Neural cell (in vitro differentiated cells): ENCODE data around the gene CCDC88A. TPM values are rescaled to one million over a fixed set of nuclear protein-coding genes. Genes with fewer than 3 reads are reported as not detected.

ENCODE experiments used
- H2AFZ ChIP-seq: fragments of 200-600, 300-800 bp; sonication (generic), shearing (Covaris generic); 2 replicates; pipeline ENCODE4 v1.6.0; 2014; ENCODE audit warnings: low read depth, mild to moderate bottlenecking, antibody characterized with exemption, low read length, moderate library complexity
- H3F3A ChIP-seq: fragments of 200-600 bp; shearing (Covaris generic); 2 replicates; pipeline ENCODE4 v1.6.1; 2016; ENCODE audit warnings: mild to moderate bottlenecking, moderate library complexity, mixed read lengths, antibody characterized with exemption, low read length; ENCODE audit not compliant: insufficient read depth, poor library complexity, severe bottlenecking
- H3K27ac ChIP-seq: fragments of 200-600, 300-800 bp; sonication (generic), shearing (Covaris generic); 2 replicates; pipeline ENCODE4 v1.5.1; 2014; ENCODE audit warnings: mild to moderate bottlenecking, low read length, moderate library complexity
- H3K27me3 ChIP-seq: fragments of 300-800, 200-600 bp; sonication (generic), shearing (Covaris generic); 2 replicates; pipeline ENCODE4 v1.6.0; 2014; ENCODE audit warnings: mild to moderate bottlenecking, low read depth, low read length, moderate library complexity; ENCODE audit not compliant: insufficient read depth
- H3K36me3 ChIP-seq: fragments of 300-800, 200-600 bp; sonication (generic), shearing (Covaris generic); 2 replicates; pipeline ENCODE4 v1.5.1; 2014; ENCODE audit warnings: mild to moderate bottlenecking, antibody characterized with exemption, low read length, moderate library complexity; ENCODE audit not compliant: insufficient read depth
- H3K4me2 ChIP-seq: fragments of 300-800, 200-600 bp; sonication (generic), shearing (Covaris generic); 2 replicates; pipeline ENCODE4 v1.6.0; 2014; ENCODE audit warnings: mild to moderate bottlenecking, low read length
- H3K4me3 ChIP-seq: fragments of 300-800, 200-600 bp; sonication (generic), shearing (Covaris generic); 2 replicates; pipeline ENCODE4 v1.5.1; 2014; ENCODE audit warnings: mild to moderate bottlenecking, low read length, moderate library complexity
- H3K79me2 ChIP-seq: fragments of 200-600 bp; shearing (Covaris generic); replicated peaks from 2 replicates; pipeline ENCODE4 v1.6.0; 2014; ENCODE audit warnings: mild to moderate bottlenecking, low read length, moderate library complexity; ENCODE audit not compliant: insufficient read depth
- H3K9ac ChIP-seq: fragments of 300-800, 200-600 bp; sonication (generic), shearing (Covaris generic); 2 replicates; pipeline ENCODE4 v1.6.1; 2016; ENCODE audit warnings: mild to moderate bottlenecking, low read length, mixed read lengths
- H3K9me2 ChIP-seq: fragments of 200-600 bp; shearing (Covaris generic); 2 replicates; pipeline ENCODE4 v1.6.1; 2016; ENCODE audit warnings: mild to moderate bottlenecking, low read length, mixed read lengths; ENCODE audit not compliant: insufficient read depth
- H3K9me3 ChIP-seq: fragments of 200-600, 300-800 bp; sonication (generic), shearing (Covaris generic); 2 replicates; pipeline ENCODE4 v1.6.1; 2016; ENCODE audit warnings: mild to moderate bottlenecking, mixed run types, low read length, moderate library complexity, mixed read lengths
- H4K20me1 ChIP-seq: fragments of 200-600 bp; shearing (Covaris generic); 2 replicates; pipeline ENCODE4 v1.6.1; 2016; ENCODE audit warnings: mild to moderate bottlenecking, mixed run types; ENCODE audit not compliant: insufficient read depth
- CTCF ChIP-seq: fragments of 450-650 bp; IDR thresholded peaks from 2 replicates; pipeline ENCODE4 v1.5.1; 2014; ENCODE audit warnings: antibody characterized with exemption, mild to moderate bottlenecking, moderate library complexity; ENCODE audit not compliant: poor library complexity, severe bottlenecking
- EP300 ChIP-seq: fragments of 450-650 bp; conservative IDR thresholded peaks from 2 replicates; pipeline ENCODE4 v1.6.1; 2014; ENCODE audit warnings: antibody characterized with exemption, mild to moderate bottlenecking, moderate library complexity; ENCODE audit not compliant: poor library complexity, severe bottlenecking
- EZH2 ChIP-seq: fragments of 200-600, 300-800 bp; shearing (Covaris generic), sonication (generic); IDR thresholded peaks from 2 replicates; pipeline ENCODE4 v1.6.1; 2014; ENCODE audit warnings: antibody characterized with exemption, low read length, borderline replicate concordance, mild to moderate bottlenecking; ENCODE audit not compliant: insufficient read depth, poor library complexity, severe bottlenecking
- MXI1 ChIP-seq: fragments of 450-650 bp; conservative IDR thresholded peaks from 2 replicates; pipeline ENCODE4 v1.6.1; 2014; ENCODE audit warnings: antibody characterized with exemption, mild to moderate bottlenecking; ENCODE audit not compliant: poor library complexity, severe bottlenecking
- POLR2AphosphoS5 ChIP-seq: IDR thresholded peaks from 2 replicates; pipeline ENCODE4 v1.6.1; 2012
- RAD21 ChIP-seq: fragments of 450-650 bp; conservative IDR thresholded peaks from 2 replicates; pipeline ENCODE4 v1.6.1; 2014; ENCODE audit warnings: antibody characterized with exemption, mild to moderate bottlenecking, moderate library complexity
- REST ChIP-seq: IDR thresholded peaks from 2 replicates; pipeline ENCODE4 v1.6.1; 2012; ENCODE audit warnings: borderline replicate concordance
- SMC3 ChIP-seq: fragments of 450-650 bp; conservative IDR thresholded peaks from 2 replicates; pipeline ENCODE4 v1.6.1; 2014; ENCODE audit warnings: antibody characterized with exemption, mild to moderate bottlenecking, moderate library complexity; ENCODE audit not compliant: poor library complexity
- TAF1 ChIP-seq: IDR thresholded peaks from 2 replicates; pipeline ENCODE4 v1.6.1; 2012; ENCODE audit warnings: low read depth
- polyA plus RNA-seq: library from polyadenylated mRNA; depleted of rRNA; stranded (reverse); fragments of >200 nt; gene quantifications from 2 replicates; pipeline ENCODE4 v1.2.3, GENCODE V29; 2014

CCDC88A gene
- polyA plus RNA-seq, 1 donor from 2014 or later: 224 TPM

GRCh38 chr2:55302241-55302640, 117.4 kb downstream of the CCDC88A start:
- Histone ChIP-seq H3K27ac (no peak overlapping the region), H3F3A (no peaks in the 10 kb centered on the region), H3K79me2 (no peaks in the 10 kb centered on the region), H4K20me1 (no peaks in the 10 kb centered on the region), H3K36me3 (peaks cover 4% of the 10 kb centered on the region), H3K9ac (no peak overlapping the region), H3K4me2 (no peak overlapping the region), H3K27me3 (no peaks in the 10 kb centered on the region), H3K9me2 (no peaks in the 10 kb centered on the region), H3K9me3 (no peaks in the 10 kb centered on the region), H3K4me3 (no peak overlapping the region), H2AFZ (no peak overlapping the region)
- TF ChIP-seq SMC3: no peak
- no peak for TF ChIP-seq POLR2AphosphoS5
- TF ChIP-seq RAD21: no peak
- TF ChIP-seq REST: no peak
- no peak for TF ChIP-seq EP300
- TF ChIP-seq MXI1: no peak
- TF ChIP-seq TAF1: no peak
- no peak for TF ChIP-seq EZH2
- TF ChIP-seq CTCF: no peak

GRCh38 chr2:55301277-55301676, 118.4 kb downstream of the CCDC88A start:
- no peaks in the 10 kb centered on the region for H3K27me3 ChIP-seq
- H2AFZ ChIP-seq: no peak overlapping the region
- no peaks in the 10 kb centered on the region for H3K9me2 ChIP-seq
- peaks cover 4% of the 10 kb centered on the region for H3K36me3 ChIP-seq
- H4K20me1 ChIP-seq: no peaks in the 10 kb centered on the region
- H3K4me2 ChIP-seq: no peak overlapping the region
- TF ChIP-seq POLR2AphosphoS5: no peak
- TF ChIP-seq EZH2: no peak
- no peak overlapping the region for H3K4me3 ChIP-seq
- H3K9ac ChIP-seq: no peak overlapping the region
- H3K9me3 ChIP-seq: no peaks in the 10 kb centered on the region
- H3F3A ChIP-seq: no peaks in the 10 kb centered on the region
- no peak overlapping the region for H3K27ac ChIP-seq
- H3K79me2 ChIP-seq: no peaks in the 10 kb centered on the region

- H3K27me3 ChIP-seq: no peaks in the 10 kb centered on the region
- no peaks in the 10 kb centered on the region for H3F3A ChIP-seq
- H3K27ac ChIP-seq: no peak overlapping the region
- no peaks in the 10 kb centered on the region for H3K79me2 ChIP-seq
- H2AFZ ChIP-seq: no peak overlapping the region
- H4K20me1 ChIP-seq: no peaks in the 10 kb centered on the region
- H3K9ac ChIP-seq: no peak overlapping the region
- no peaks in the 10 kb centered on the region for H3K9me3 ChIP-seq
- TF ChIP-seq SMC3 (no peak), POLR2AphosphoS5 (no peak), TAF1 (no peak), REST (no peak), EZH2 (no peak), EP300 (no peak), RAD21 (no peak), CTCF (no peak), MXI1 (no peak)
- H3K36me3 ChIP-seq: peaks cover 6% of the 10 kb centered on the region
- H3K9me2 ChIP-seq: no peaks in the 10 kb centered on the region
- H3K4me2 ChIP-seq: no peak overlapping the region
- no peak overlapping the region for H3K4me3 ChIP-seq
These were observed 123.3 kb downstream of the CCDC88A start for GRCh38 chr2:55296393-55296792.
